NCI-H510A (cell line): ENCODE measurements around the gene MAPK14.

ENCODE experiments used
- DNase-seq: peaks from one replicate; lab custom pipeline; 2025; lab: John Stamatoyannopoulos, UW

The MAPK14 gene

GRCh38 chr6:36138667-36139066 is 111.1 kb downstream of the MAPK14 start:
- no peak for DNase-seq

- DNase-seq = no peak
These were observed 111.8 kb downstream of the MAPK14 start for GRCh38 chr6:36139431-36139830.

GRCh38 chr6:36139991-36140710 is 112.5 kb downstream of the MAPK14 start:
- DNase-seq = no peak

GRCh38 chr6:36141091-36141490 is 113.5 kb downstream of the MAPK14 start:
- no peak for DNase-seq

- no peak for DNase-seq
These were observed 114.4 kb downstream of the MAPK14 start for GRCh38 chr6:36141961-36142360.

- DNase-seq = no peak
These were observed 115.6 kb downstream of the MAPK14 start for GRCh38 chr6:36142971-36143838.

GRCh38 chr6:36145495-36145894 is 117.9 kb downstream of the MAPK14 start:
- no peak for DNase-seq

- no peak for DNase-seq
These were observed 119.7 kb downstream of the MAPK14 start for GRCh38 chr6:36147294-36147693.

GRCh38 chr6:36149476-36149875 is 121.9 kb downstream of the MAPK14 start:
- DNase-seq = no peak

- DNase-seq = no peak
These were observed 122.7 kb downstream of the MAPK14 start for GRCh38 chr6:36150283-36150682.

GRCh38 chr6:36154286-36154685 is 126.7 kb downstream of the MAPK14 start:
- no peak for DNase-seq

- DNase-seq = no peak
These were observed 128.1 kb downstream of the MAPK14 start for GRCh38 chr6:36155662-36156061.

- no peak for DNase-seq
These were observed 132.6 kb downstream of the MAPK14 start for GRCh38 chr6:36160147-36160760.
